HCT116 (cell line): ENCODE measurements around the gene SCN4A. TPM values are rescaled to one million over a fixed set of nuclear protein-coding genes. Genes with fewer than 3 reads are reported as not detected.
A peak's percentile ranks its signal among the peaks of the same experiment; 100 is the strongest.

ENCODE experiments used
- ATAC-seq: fragments of 200-7000 bp; cut with Tn5 transposase; 2 replicates; pipeline ENCODE4 v1.9.1; 2020; ENCODE audit warnings: mild to moderate bottlenecking, moderate library complexity
- BruUV-seq: library from RNA; stranded (reverse); fragments of 400-500 nt; replicated peaks from 2 replicates; lab custom pipeline; 2021; lab: Mats Ljungman, UMichigan
- CTCF ChIA-PET: fragments of 300-600 bp; sonication (Branson Sonifier 250); formaldehyde crosslinking; loops from one replicate; lab custom pipeline; 2021; ENCODE audit warnings: antibody characterized with exemption; lab: Charles Lee
- POLR2A ChIA-PET: fragments of 300-600, 350-600 bp; sonication (Branson Sonifier 250); formaldehyde crosslinking; loops from one replicate; lab custom pipeline; 2021; ENCODE audit warnings: antibody characterized with exemption; lab: Charles Lee
- RAD21 ChIA-PET, 2 experiments: fragments of 300-600 bp; sonication (Branson Sonifier 250); formaldehyde crosslinking; loops; one replicate each; lab custom pipeline; 2023; ENCODE audit warnings: low total read pairs in 2 of 2; ENCODE audit not compliant: uncharacterized antibody in 2 of 2, unreplicated experiment in 2 of 2, low non-redundant PET in 1 of 2; lab: Charles Lee
- DNase-seq: peaks from one replicate; pipeline ENCODE4 v3.0.0-alpha.2; 2010; ENCODE audit warnings: low read depth, low spot score
- H2AFZ ChIP-seq: fragments of 200-600 bp; shearing (Covaris generic), sonication (generic); 2 replicates; pipeline ENCODE4 v1.6.1; 2017; ENCODE audit warnings: low read depth, mixed run types, mixed read lengths, antibody characterized with exemption, low read length; ENCODE audit not compliant: poor library complexity, severe bottlenecking
- H3K27ac ChIP-seq: 2 replicates; pipeline ENCODE4 v1.5.1; 2012; ENCODE audit warnings: low read depth, low read length
- H3K27me3 ChIP-seq: fragments of 200-600 bp; sonication (generic); 2 replicates; pipeline ENCODE4 v1.6.1; 2016; ENCODE audit warnings: mixed run types, low read length, mixed read lengths; ENCODE audit not compliant: insufficient read depth
- H3K36me3 ChIP-seq, 2 experiments: fragments of 200-500 bp in 1 of 2; fragments of 200-600 bp in 1 of 2; sonication (Bioruptor generic) in 1 of 2; sonication (generic) in 1 of 2; 2 replicates each; pipeline versions ENCODE4 v1.5.1 to v1.6.1; 2014 to 2016; ENCODE audit warnings: low read length in 2 of 2, inconsistent platforms in 1 of 2, mixed read lengths in 1 of 2, mixed run types in 1 of 2; ENCODE audit not compliant: insufficient read depth in 2 of 2, control insufficient read depth in 1 of 2
- H3K4me1 ChIP-seq, 2 experiments: fragments of 200-600 bp in 1 of 2; sonication (generic) in 1 of 2; 2 replicates each; pipeline versions ENCODE4 v1.5.1 to v1.6.1; 2012 to 2017; ENCODE audit warnings: low read length in 2 of 2, inconsistent platforms in 1 of 2, mild to moderate bottlenecking in 1 of 2, mixed read lengths in 1 of 2, mixed run types in 1 of 2, moderate library complexity in 1 of 2; ENCODE audit not compliant: insufficient read depth in 2 of 2, control insufficient read depth in 1 of 2
- H3K4me2 ChIP-seq: fragments of 200-600 bp; sonication (generic); 2 replicates; pipeline ENCODE4 v1.6.1; 2017; ENCODE audit warnings: mixed run types, low read length, mixed read lengths
- H3K4me3 ChIP-seq, 2 experiments: fragments of 200-600 bp in 1 of 2; sonication (generic) in 1 of 2; replicated peaks in 1 of 2; 2 replicates each; pipeline ENCODE4 v1.5.1; 2011 to 2016; ENCODE audit warnings: low read length in 2 of 2, control low read depth in 1 of 2, low read depth in 1 of 2, mild to moderate bottlenecking in 1 of 2, mixed read lengths in 1 of 2, mixed run types in 1 of 2
- H3K79me2 ChIP-seq: fragments of 200-600 bp; sonication (generic); 2 replicates; pipeline ENCODE4 v1.6.1; 2017; ENCODE audit warnings: mild to moderate bottlenecking, mixed run types, low read length, moderate library complexity, mixed read lengths; ENCODE audit not compliant: insufficient read depth
- H3K9ac ChIP-seq: fragments of 200-600 bp; sonication (generic); 2 replicates; pipeline ENCODE4 v1.6.1; 2016; ENCODE audit warnings: low read length, mixed read lengths
- H3K9me2 ChIP-seq: fragments of 200-600 bp; sonication (generic), shearing (Covaris generic); 2 replicates; pipeline ENCODE4 v1.6.1; 2017; ENCODE audit warnings: mixed run types, mild to moderate bottlenecking, moderate library complexity; ENCODE audit not compliant: insufficient read depth
- H3K9me3 ChIP-seq, 2 experiments: fragments of 200-500 bp in 1 of 2; fragments of 200-600 bp in 1 of 2; sonication (Bioruptor generic) in 1 of 2; sonication (generic) in 1 of 2; 2 replicates each; pipeline ENCODE4 v1.6.1; 2014 to 2017; ENCODE audit warnings: low read length in 2 of 2, mixed read lengths in 2 of 2, inconsistent platforms in 1 of 2, low read depth in 1 of 2, mild to moderate bottlenecking in 1 of 2, mixed run types in 1 of 2, moderate library complexity in 1 of 2; ENCODE audit not compliant: control insufficient read depth in 1 of 2, insufficient read depth in 1 of 2
- H4K20me1 ChIP-seq: fragments of 200-600 bp; sonication (generic), shearing (Covaris generic); 2 replicates; pipeline ENCODE4 v1.6.1; 2017; ENCODE audit warnings: mixed run types, mild to moderate bottlenecking, moderate library complexity; ENCODE audit not compliant: insufficient read depth
- CEBPB ChIP-seq: IDR thresholded peaks from 2 replicates; pipeline ENCODE4 v1.6.1; 2012; ENCODE audit warnings: low read depth
- CTCF ChIP-seq, 3 experiments: fragments of 200-600 bp in 1 of 3; sonication (generic) in 1 of 3; IDR thresholded peaks in 2 of 3; conservative IDR thresholded peaks in 1 of 3; 2 replicates each; pipeline ENCODE4 v1.5.1; 2012 to 2017; ENCODE audit warnings: low read depth in 2 of 3, low read length in 2 of 3, antibody characterized with exemption in 1 of 3, borderline replicate concordance in 1 of 3, control low read depth in 1 of 3, mild to moderate bottlenecking in 1 of 3, mixed read lengths in 1 of 3, mixed run types in 1 of 3, moderate library complexity in 1 of 3; ENCODE audit not compliant: insufficient read depth in 1 of 3
- EZH2phosphoT487 ChIP-seq: fragments of 200-600 bp; IDR thresholded peaks from 2 replicates; pipeline ENCODE4 v1.6.1; 2018; ENCODE audit warnings: antibody characterized with exemption, borderline replicate concordance
- JUND ChIP-seq: IDR thresholded peaks from 2 replicates; pipeline ENCODE4 v1.6.1; 2012
- MAX ChIP-seq: IDR thresholded peaks from 2 replicates; pipeline ENCODE4 v1.6.1; 2012
- RAD21 ChIP-seq: IDR thresholded peaks from 2 replicates; pipeline ENCODE4 v1.6.1; 2012; ENCODE audit warnings: low read depth, mild to moderate bottlenecking
- REST ChIP-seq: IDR thresholded peaks from 2 replicates; pipeline ENCODE4 v1.6.1; 2012; ENCODE audit warnings: low read depth
- SP1 ChIP-seq: IDR thresholded peaks from 2 replicates; pipeline ENCODE4 v1.6.1; 2012; ENCODE audit warnings: low read depth
- SRF ChIP-seq: IDR thresholded peaks from 2 replicates; pipeline ENCODE4 v1.6.1; 2012; ENCODE audit warnings: low read depth
- YY1 ChIP-seq: IDR thresholded peaks from 2 replicates; pipeline ENCODE4 v1.6.1; 2011; ENCODE audit warnings: low read length, low read depth, moderate library complexity, mild to moderate bottlenecking; ENCODE audit not compliant: insufficient replicate concordance; ENCODE audit errors: extremely low read depth
- ZBTB33 ChIP-seq: IDR thresholded peaks from 2 replicates; pipeline ENCODE4 v1.6.1; 2011; ENCODE audit warnings: mild to moderate bottlenecking, low read length, moderate library complexity; ENCODE audit not compliant: insufficient replicate concordance; ENCODE audit errors: extremely low read depth
- ZFX ChIP-seq: fragments of 450-650 bp; IDR thresholded peaks from 2 replicates; pipeline ENCODE4 v1.6.1; 2017
- intact Hi-C: fragments of 100-400 bp; cut with micrococcal nuclease; formaldehyde crosslinking; loops from 2 replicates; pipeline ENCODE4 v1.10.0; 2022
- total RNA-seq: library from RNA; stranded (reverse); gene quantifications from one replicate; pipeline ENCODE4 v1.2.1, GENCODE V29; 2021; ENCODE audit not compliant: unreplicated experiment

SCN4A gene
- total RNA-seq, 1 experiment from 2014 or later, result 2.7 TPM

- Histone ChIP-seq H3K4me3 (no peak overlapping the region), H3K79me2 (no peaks in the 10 kb centered on the region), H2AFZ (no peak overlapping the region), H3K9ac (no peak overlapping the region), H4K20me1 (no peaks in the 10 kb centered on the region), H3K27me3 (no peaks in the 10 kb centered on the region), H3K9me3 (no peaks in the 10 kb centered on the region), H3K4me2 (no peak overlapping the region), H3K27ac (no peak overlapping the region), H3K4me1 (peaks cover 0 to 10% of the 10 kb centered on the region in 2 experiments; a peak in 1 of 4 replicates), H3K9me2 (no peaks in the 10 kb centered on the region), H3K36me3 (no peaks in the 10 kb centered on the region)
- DNase-seq, result peak; percentile 58
- peak; percentile 86 for ATAC-seq
- POLR2A ChIA-PET, result interaction anchor here (1.6 to 1.8 kb wide), 3 partner anchors 15 to 183 kb away, joined by 3 to 6 read pairs (median 6); no protein-coding TSS in a partner anchor
- intact Hi-C loops, result loop anchor here (1.0 kb wide), 1 partner anchor 32 kb away; no protein-coding TSS in a partner anchor
- CTCF ChIA-PET, result interaction anchor here (0.5 to 4.8 kb wide), 31 partner anchors 9 to 182 kb away, joined by 3 to 61 read pairs (median 5); partner anchors contain the start of genes CSHL1 and GH1
- no TSS peak for BruUV-seq
- RAD21 ChIA-PET, result interaction anchor here (1.0 to 2.0 kb wide), 6 partner anchors 32 to 183 kb away, joined by 3 to 7 read pairs (median 5); partner anchors contain the start of gene GH1 (in 1 of the 2)
- TF ChIP-seq RAD21, result peak; percentile 71
- TF ChIP-seq EZH2phosphoT487, result no peak
- TF ChIP-seq REST, result no peak
- no peak for TF ChIP-seq CEBPB
- TF ChIP-seq CTCF (IDR thresholded peaks at IDR 0.05 in 2 of 3, conservative IDR thresholded peaks at IDR 0.05 in 1 of 3; ENCODE audit: borderline replicate concordance in 1 of 3, insufficient read depth in 1 of 3, low read depth in 2 of 3, low read length in 2 of 3), result peak; percentile 82 to 98 (median 98)
- TF ChIP-seq ZFX, result no peak
- TF ChIP-seq JUND, result no peak
- no peak for TF ChIP-seq YY1
- no peak for TF ChIP-seq SP1
- no peak for TF ChIP-seq MAX
- TF ChIP-seq SRF, result no peak
- no peak for TF ChIP-seq ZBTB33
Measured at GRCh38 chr17:63950940-63951907, 21.5 kb downstream of the SCN4A start.
